Measurements from ENCODE around the gene DDI2. TPM values are rescaled to one million over a fixed set of nuclear protein-coding genes. Genes with fewer than 3 reads are reported as not detected.

DDI2 gene
- polyA plus RNA-seq, 1 donor (not counting 4 experiments of a cell fraction or from before 2014, with no cell fraction given): 11.5 TPM

DNA sequence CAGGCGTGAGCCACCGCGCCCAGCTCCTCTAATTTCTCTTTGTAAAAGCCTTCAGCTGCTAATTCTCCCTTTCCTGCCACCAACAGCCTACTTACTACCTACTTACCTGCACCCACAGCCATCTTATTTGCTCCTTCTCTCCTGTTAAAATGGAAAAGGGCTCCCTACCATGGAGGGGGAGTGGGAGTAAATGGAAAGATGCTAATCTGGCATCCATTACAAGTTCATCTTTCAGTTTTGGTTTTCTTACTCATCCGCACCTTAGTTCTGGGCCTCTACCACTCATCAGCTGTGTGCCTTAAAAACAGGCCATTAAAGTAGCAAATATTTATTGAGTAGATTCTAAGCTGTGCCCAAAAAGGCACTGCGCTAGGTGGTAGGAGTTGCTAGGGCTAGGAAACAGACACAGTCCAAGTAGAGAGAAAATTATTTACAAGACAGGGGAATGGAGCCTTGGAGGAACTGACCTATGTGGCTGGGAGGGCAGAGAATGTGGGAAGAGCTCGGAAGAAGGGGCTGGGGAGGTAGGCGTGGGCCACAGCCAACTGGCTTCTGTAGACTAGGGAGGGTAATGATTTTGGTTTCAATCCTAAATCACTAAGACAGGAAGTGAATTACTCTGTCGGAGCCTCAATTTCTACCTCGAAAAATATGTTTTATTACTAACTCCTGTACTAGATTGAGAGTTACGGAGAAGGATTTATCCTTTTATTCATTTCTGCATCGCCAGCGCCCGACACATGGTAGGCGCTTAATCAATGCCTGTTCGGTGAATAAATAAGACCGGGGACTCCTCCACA, 685 bp upstream of the DDI2 start:
- H4K20me1 ChIP-seq (ENCODE audit: control insufficient read depth, extremely low read depth, insufficient read depth, low read length): no peaks in the 10 kb centered on the region
- peaks cover 23% of the 10 kb centered on the region for H3K4me1 ChIP-seq (ENCODE audit: control insufficient read depth, extremely low read depth, insufficient read depth, low read length)
- no peak for FAIRE-seq
- H3K27ac ChIP-seq (ENCODE audit: control insufficient read depth, insufficient read depth, low read length): peak overlapping the region; percentile 72
- H3K4me3 ChIP-seq (ENCODE audit: control insufficient read depth in 2 of 3, extremely low read depth in 1 of 3, insufficient read depth in 2 of 3, low read depth in 1 of 3, low read length in 3 of 3): peak overlapping the region; percentile 39 to 74 (median 70)
- peak overlapping the region; percentile 97 for H2AFZ ChIP-seq (ENCODE audit: control insufficient read depth, low read length)
- peak overlapping the region; percentile 96 for H3K4me2 ChIP-seq (ENCODE audit: control insufficient read depth, extremely low read depth, insufficient read depth, low read depth, low read length)
- TF ChIP-seq, protein P1, sequence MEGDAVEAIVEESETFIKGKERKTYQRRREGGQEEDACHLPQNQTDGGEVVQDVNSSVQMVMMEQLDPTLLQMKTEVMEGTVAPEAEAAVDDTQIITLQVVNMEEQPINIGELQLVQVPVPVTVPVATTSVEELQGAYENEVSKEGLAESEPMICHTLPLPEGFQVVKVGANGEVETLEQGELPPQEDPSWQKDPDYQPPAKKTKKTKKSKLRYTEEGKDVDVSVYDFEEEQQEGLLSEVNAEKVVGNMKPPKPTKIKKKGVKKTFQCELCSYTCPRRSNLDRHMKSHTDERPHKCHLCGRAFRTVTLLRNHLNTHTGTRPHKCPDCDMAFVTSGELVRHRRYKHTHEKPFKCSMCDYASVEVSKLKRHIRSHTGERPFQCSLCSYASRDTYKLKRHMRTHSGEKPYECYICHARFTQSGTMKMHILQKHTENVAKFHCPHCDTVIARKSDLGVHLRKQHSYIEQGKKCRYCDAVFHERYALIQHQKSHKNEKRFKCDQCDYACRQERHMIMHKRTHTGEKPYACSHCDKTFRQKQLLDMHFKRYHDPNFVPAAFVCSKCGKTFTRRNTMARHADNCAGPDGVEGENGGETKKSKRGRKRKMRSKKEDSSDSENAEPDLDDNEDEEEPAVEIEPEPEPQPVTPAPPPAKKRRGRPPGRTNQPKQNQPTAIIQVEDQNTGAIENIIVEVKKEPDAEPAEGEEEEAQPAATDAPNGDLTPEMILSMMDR (optimal IDR thresholded peaks at IDR 0.05 in 1 of 3, IDR thresholded peaks at IDR 0.05 in 1 of 3, conservative IDR thresholded peaks at IDR 0.05 in 1 of 3; ENCODE audit: extremely low read depth in 1 of 3, insufficient read depth in 2 of 3, low read length in 3 of 3): no peak
- TF ChIP-seq EZH2 (IDR thresholded peaks at IDR 0.05; ENCODE audit: low read length): no peak
- H3K9me3 ChIP-seq (ENCODE audit: control insufficient read depth, low read depth, low read length): no peaks in the 10 kb centered on the region
- no peaks in the 10 kb centered on the region for H3K9me1 ChIP-seq (ENCODE audit: control insufficient read depth, extremely low read depth, insufficient read depth, low read length)
- dilution Hi-C loops (cut with MboI; ENCODE audit: extremely low pct_ligation_motif_present, low sequenced_read_pairs): no loop called here
- H3K79me2 ChIP-seq (ENCODE audit: control insufficient read depth, insufficient read depth, low read length): peaks cover 41% of the 10 kb centered on the region
- H3K9ac ChIP-seq (ENCODE audit: control insufficient read depth, extremely low read depth, insufficient read depth, low read length): peak overlapping the region; percentile 78
- no peaks in the 10 kb centered on the region for H3K36me3 ChIP-seq (ENCODE audit: control insufficient read depth in 2 of 2, extremely low read depth in 1 of 2, insufficient read depth in 2 of 2, low read length in 2 of 2)
- DNase-seq (ENCODE audit: low read depth, low spot score): no peak
- H3K27me3 ChIP-seq (ENCODE audit: control insufficient read depth, extremely low read depth, insufficient read depth, low read length): no peaks in the 10 kb centered on the region

DNA sequence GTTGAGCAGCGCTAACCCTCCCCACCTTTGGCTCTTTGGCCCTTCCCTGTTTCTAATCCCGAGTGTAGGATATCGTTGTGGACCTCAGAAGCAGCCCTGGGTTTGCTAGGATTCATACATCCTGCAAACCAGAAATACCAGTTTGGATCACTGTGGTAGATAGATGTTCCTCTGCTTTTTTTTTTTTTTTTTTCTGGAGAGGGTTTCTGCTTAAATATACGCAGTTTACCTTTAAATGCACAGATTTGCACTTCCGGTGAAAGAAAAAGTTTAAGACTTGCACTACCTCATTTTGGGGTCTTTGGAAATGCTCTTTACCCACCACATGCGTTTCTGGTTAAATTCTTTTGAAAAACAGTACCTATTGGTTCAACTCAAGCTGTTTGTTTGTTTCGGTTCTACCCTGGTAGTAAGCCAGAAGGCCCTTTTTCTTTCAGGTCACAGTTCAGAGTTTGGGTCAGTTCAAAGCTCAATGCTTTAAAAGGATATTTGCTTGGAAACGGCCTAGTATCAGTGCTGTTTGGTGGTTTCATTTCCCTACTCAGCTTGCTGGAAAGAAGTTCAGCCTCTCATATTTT, 908 bp downstream of the DDI2 start:
- no peak for DNase-seq (ENCODE audit: low read depth, low spot score)
- Histone ChIP-seq H3K27ac (ENCODE audit: control insufficient read depth, insufficient read depth, low read length) (peak overlapping the region; percentile 95), H3K27me3 (ENCODE audit: control insufficient read depth, extremely low read depth, insufficient read depth, low read length) (no peaks in the 10 kb centered on the region), H3K36me3 (ENCODE audit: control insufficient read depth in 2 of 2, extremely low read depth in 1 of 2, insufficient read depth in 2 of 2, low read length in 2 of 2) (peaks cover 0 to 5% of the 10 kb centered on the region in 2 experiments), H3K9ac (ENCODE audit: control insufficient read depth, extremely low read depth, insufficient read depth, low read length) (peak overlapping the region; percentile 98), H3K9me1 (ENCODE audit: control insufficient read depth, extremely low read depth, insufficient read depth, low read length) (no peaks in the 10 kb centered on the region), H3K4me2 (ENCODE audit: control insufficient read depth, extremely low read depth, insufficient read depth, low read depth, low read length) (peak overlapping the region; percentile 81), H3K79me2 (ENCODE audit: control insufficient read depth, insufficient read depth, low read length) (peaks cover 57% of the 10 kb centered on the region), H4K20me1 (ENCODE audit: control insufficient read depth, extremely low read depth, insufficient read depth, low read length) (peaks cover 3% of the 10 kb centered on the region), H3K4me3 (ENCODE audit: control insufficient read depth in 2 of 3, extremely low read depth in 1 of 3, insufficient read depth in 2 of 3, low read depth in 1 of 3, low read length in 3 of 3) (peak overlapping the region; percentile 73 to 100 (median 97)), H2AFZ (ENCODE audit: control insufficient read depth, low read length) (peak overlapping the region; percentile 76), H3K4me1 (ENCODE audit: control insufficient read depth, extremely low read depth, insufficient read depth, low read length) (peaks cover 23% of the 10 kb centered on the region), H3K9me3 (ENCODE audit: control insufficient read depth, low read depth, low read length) (no peaks in the 10 kb centered on the region)
- dilution Hi-C loops (cut with MboI; ENCODE audit: extremely low pct_ligation_motif_present, low sequenced_read_pairs): no loop called here
- FAIRE-seq: no peak
- TF ChIP-seq, protein P1 (optimal IDR thresholded peaks at IDR 0.05 in 1 of 3, IDR thresholded peaks at IDR 0.05 in 1 of 3, conservative IDR thresholded peaks at IDR 0.05 in 1 of 3; ENCODE audit: extremely low read depth in 1 of 3, insufficient read depth in 2 of 3, low read length in 3 of 3): no peak
- no peak for TF ChIP-seq EZH2 (IDR thresholded peaks at IDR 0.05; ENCODE audit: low read length)

Measured in keratinocyte (primary cell).